Activated CD8-positive, alpha-beta T cell treated with anti-CD3 and anti-CD28 coated beads for 36 hours (primary cell): ENCODE results near the gene ELL2. TPM values are rescaled to one million over a fixed set of nuclear protein-coding genes. Genes with fewer than 3 reads are reported as not detected.

Experiments
- ATAC-seq: fragments of 200-7000 bp; cut with Tn5 transposase; one replicate; pipeline ENCODE4 v1.10.0; 2021; ENCODE audit warnings: mild to moderate bottlenecking, moderate library complexity
- CTCF ChIA-PET: fragments of 350-600 bp; sonication (Branson Sonifier 250); formaldehyde crosslinking; loops from one replicate; lab custom pipeline; 2021; ENCODE audit warnings: antibody characterized with exemption; lab: Charles Lee
- POLR2A ChIA-PET: fragments of 350-600 bp; sonication (Branson Sonifier 250); formaldehyde crosslinking; loops from one replicate; lab custom pipeline; 2021; ENCODE audit warnings: antibody characterized with exemption; lab: Charles Lee
- DNase-seq: peaks from one replicate; pipeline ENCODE4 v3.0.0-alpha.2; 2020
- H3K27ac Mint-ChIP-seq: one replicate; pipeline ENCODE4 v1.8.0; 2021; ENCODE audit warnings: mild to moderate bottlenecking, mixed read lengths
- H3K27me3 Mint-ChIP-seq: one replicate; pipeline ENCODE4 v1.8.0; 2021; ENCODE audit warnings: mixed read lengths
- H3K36me3 Mint-ChIP-seq: one replicate; pipeline ENCODE4 v1.8.0; 2021; ENCODE audit warnings: low read depth, mixed read lengths
- H3K4me1 Mint-ChIP-seq: one replicate; pipeline ENCODE4 v1.8.0; 2021; ENCODE audit warnings: low read depth, mixed read lengths
- H3K4me3 Mint-ChIP-seq: one replicate; pipeline ENCODE4 v1.8.0; 2021; ENCODE audit warnings: mild to moderate bottlenecking, moderate library complexity, mixed read lengths
- H3K9me3 Mint-ChIP-seq: one replicate; pipeline ENCODE4 v1.8.0; 2021; ENCODE audit warnings: mixed read lengths
- CTCF ChIP-seq: fragments of 200-600 bp; IDR thresholded peaks from one replicate; pipeline ENCODE4 v1.8.0; 2022; ENCODE audit warnings: antibody characterized with exemption, mild to moderate bottlenecking
- intact Hi-C: fragments of 100-400 bp; cut with micrococcal nuclease; formaldehyde crosslinking; loops from one replicate; pipeline ENCODE4 v1.10.0; 2022
- total RNA-seq, 2 experiments: library from RNA; stranded (reverse); gene quantifications; one replicate each; pipeline ENCODE4 v1.2.3, GENCODE V29; 2021

ELL2 gene
- total RNA-seq, 2 experiments from 2014 or later = 39.7 to 46.3 TPM

- H3K36me3 Mint-ChIP-seq = peaks cover 5% of the 10 kb centered on the region
- H3K9me3 Mint-ChIP-seq = no peaks in the 10 kb centered on the region
- H3K27ac Mint-ChIP-seq = no peak overlapping the region
- ChIA-PET CTCF (no interaction called here), POLR2A (no interaction called here)
- peaks cover 7% of the 10 kb centered on the region for H3K4me1 Mint-ChIP-seq
- TF ChIP-seq CTCF = no peak
- no peak for DNase-seq
- H3K4me3 Mint-ChIP-seq = no peak overlapping the region
- H3K27me3 Mint-ChIP-seq = no peaks in the 10 kb centered on the region
- intact Hi-C loops = no loop called here
- no peak for ATAC-seq
Measured at GRCh38 chr5:95884511-95884910, 77.1 kb downstream of the ELL2 start.

DNA sequence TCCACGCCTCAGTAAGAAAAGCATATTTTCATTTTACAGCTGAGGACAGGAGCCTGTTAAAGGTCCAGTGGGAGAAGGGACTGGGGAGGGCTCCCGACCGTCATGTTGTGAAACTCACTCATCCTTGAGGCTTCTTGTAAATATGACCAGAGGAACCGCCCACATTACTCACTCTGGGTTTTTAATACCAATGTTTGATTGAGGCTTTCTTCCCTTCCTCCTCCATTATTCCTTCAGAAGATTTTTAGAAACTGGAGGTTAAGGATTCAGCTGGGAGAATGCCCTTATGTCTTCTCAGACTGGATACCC is 77.7 kb downstream of the ELL2 start:
- Mint-ChIP-seq H3K27ac (no peak overlapping the region), H3K4me1 (peaks cover 5% of the 10 kb centered on the region), H3K27me3 (no peaks in the 10 kb centered on the region), H3K4me3 (no peak overlapping the region), H3K9me3 (no peaks in the 10 kb centered on the region), H3K36me3 (peaks cover 2% of the 10 kb centered on the region)
- TF ChIP-seq CTCF = no peak
- ATAC-seq (no peak), DNase-seq (no peak)
- intact Hi-C loops = no loop called here
- ChIA-PET CTCF (no interaction called here), POLR2A (no interaction called here)

GRCh38 chr5:95883185-95884016 is 78.2 kb downstream of the ELL2 start:
- no peak overlapping the region for H3K27ac Mint-ChIP-seq
- peaks cover 4% of the 10 kb centered on the region for H3K4me1 Mint-ChIP-seq
- CTCF ChIA-PET = no interaction called here
- H3K9me3 Mint-ChIP-seq = no peaks in the 10 kb centered on the region
- no peak for DNase-seq
- POLR2A ChIA-PET = no interaction called here
- no peak for ATAC-seq
- intact Hi-C loops = no loop called here
- no peak for TF ChIP-seq CTCF
- H3K4me3 Mint-ChIP-seq = no peak overlapping the region
- H3K36me3 Mint-ChIP-seq = no peaks in the 10 kb centered on the region
- H3K27me3 Mint-ChIP-seq = no peaks in the 10 kb centered on the region

DNA sequence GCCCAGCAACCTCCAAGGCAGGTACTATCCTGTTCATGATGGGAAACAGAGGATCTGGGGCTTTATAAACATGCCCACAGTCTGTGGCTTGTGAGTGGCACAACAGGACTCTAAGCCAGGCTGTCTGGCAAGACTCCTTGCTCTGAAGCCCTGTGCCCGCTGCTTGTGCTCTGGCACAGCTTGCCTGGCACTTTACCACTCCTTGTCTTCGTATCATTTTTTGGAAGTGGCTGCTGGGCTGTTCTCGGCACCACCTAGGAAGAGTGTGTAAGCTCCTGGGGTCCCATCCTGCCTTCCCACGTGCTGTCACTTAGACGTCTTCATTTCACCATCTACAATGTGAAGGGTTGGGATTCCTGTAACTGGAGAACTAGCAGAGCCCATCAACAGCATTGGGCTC is 79.8 kb downstream of the ELL2 start:
- CTCF ChIA-PET = interaction anchor here (1.4 kb wide), 1 partner anchor 23 kb away, joined by 5 read pairs; no protein-coding TSS in a partner anchor
- intact Hi-C loops = no loop called here
- ATAC-seq = no peak

More for the DNA sequence above, 79.8 kb downstream of the ELL2 start:
- no peak for DNase-seq
- Mint-ChIP-seq H3K4me3 (no peak overlapping the region), H3K9me3 (no peaks in the 10 kb centered on the region), H3K27ac (no peak overlapping the region), H3K4me1 (peaks cover 4% of the 10 kb centered on the region), H3K36me3 (no peaks in the 10 kb centered on the region), H3K27me3 (no peaks in the 10 kb centered on the region)
- TF ChIP-seq CTCF = no peak
- POLR2A ChIA-PET = interaction anchor here (0.6 kb wide), 1 partner anchor 52 kb away, joined by 3 read pairs; no protein-coding TSS in a partner anchor
